OCI-LY1 (cell line): Measurements from ENCODE around the gene NDUFB7.
A peak's percentile ranks its signal among the peaks of the same experiment; 100 is the strongest.

Experiments used
- H2AFZ ChIP-seq: fragments of 200-600 bp; sonication (generic), shearing (Covaris generic); 2 replicates; pipeline ENCODE4 v1.6.0; 2014; ENCODE audit warnings: antibody characterized with exemption, mild to moderate bottlenecking, low read length
- H3F3A ChIP-seq: fragments of 200-600 bp; sonication (generic), shearing (Covaris generic); 2 replicates; pipeline ENCODE4 v1.6.0; 2014; ENCODE audit warnings: mild to moderate bottlenecking, antibody characterized with exemption, low read length, moderate library complexity; ENCODE audit not compliant: insufficient read depth
- H3K27ac ChIP-seq: fragments of 200-600 bp; sonication (generic); 2 replicates; pipeline ENCODE4 v1.5.1; 2014; ENCODE audit warnings: low read length, mixed run types, mild to moderate bottlenecking, low read depth; ENCODE audit not compliant: poor library complexity, severe bottlenecking
- H3K27me3 ChIP-seq: fragments of 200-600 bp; sonication (generic); 2 replicates; pipeline ENCODE4 v1.6.0; 2014; ENCODE audit warnings: antibody characterized with exemption, mild to moderate bottlenecking, low read length, moderate library complexity; ENCODE audit not compliant: insufficient read depth
- H3K36me3 ChIP-seq: fragments of 200-600 bp; sonication (generic); 2 replicates; pipeline ENCODE4 v1.6.1; 2014; ENCODE audit warnings: mild to moderate bottlenecking, antibody characterized with exemption, low read length, moderate library complexity, mixed read lengths; ENCODE audit not compliant: insufficient read depth
- H3K4me1 ChIP-seq: fragments of 200-600 bp; sonication (generic); 2 replicates; pipeline ENCODE4 v1.5.1; 2014; ENCODE audit warnings: mild to moderate bottlenecking, low read length, moderate library complexity; ENCODE audit not compliant: insufficient read depth, severe bottlenecking
- H3K4me2 ChIP-seq: fragments of 200-600 bp; sonication (generic), shearing (Covaris generic); 2 replicates; pipeline ENCODE4 v1.6.1; 2014; ENCODE audit warnings: low read length
- H3K4me3 ChIP-seq: fragments of 200-600 bp; sonication (generic); 2 replicates; pipeline ENCODE4 v1.5.1; 2014; ENCODE audit warnings: low read length, low read depth, mild to moderate bottlenecking, mixed read lengths; ENCODE audit not compliant: poor library complexity, severe bottlenecking
- H3K79me2 ChIP-seq: fragments of 200-600 bp; shearing (Covaris generic); 2 replicates; pipeline ENCODE4 v1.6.1; 2016; ENCODE audit warnings: mixed run types, low read length, mixed read lengths; ENCODE audit not compliant: insufficient read depth
- H3K9ac ChIP-seq: fragments of 200-600 bp; sonication (generic), shearing (Covaris generic); 2 replicates; pipeline ENCODE4 v1.6.1; 2014; ENCODE audit warnings: mild to moderate bottlenecking, low read length, mixed read lengths
- H3K9me2 ChIP-seq: fragments of 200-600 bp; sonication (generic), shearing (Covaris generic); 2 replicates; pipeline ENCODE4 v1.6.1; 2014; ENCODE audit warnings: low read depth, mild to moderate bottlenecking, low read length, mixed read lengths
- H3K9me3 ChIP-seq: fragments of 200-600 bp; shearing (Covaris generic); 2 replicates; pipeline ENCODE4 v1.6.1; 2014; ENCODE audit warnings: low read length, mixed read lengths
- H4K20me1 ChIP-seq: fragments of 200-600 bp; sonication (generic), shearing (Covaris generic); 2 replicates; pipeline ENCODE4 v1.6.0; 2016; ENCODE audit warnings: mild to moderate bottlenecking, low read length; ENCODE audit not compliant: insufficient read depth
- EZH2 ChIP-seq: fragments of 200-600 bp; sonication (generic), shearing (Covaris generic); IDR thresholded peaks from 2 replicates; pipeline ENCODE4 v1.8.0; 2017; ENCODE audit warnings: borderline replicate concordance, mixed run types, mild to moderate bottlenecking, antibody characterized with exemption, low read length, moderate library complexity, mixed read lengths
- TF ChIP-seq, protein P1 (sequence below): fragments of 200-600 bp; sonication (generic), shearing (Covaris generic); IDR thresholded peaks from 2 replicates; pipeline ENCODE4 v1.5.1; 2017; ENCODE audit warnings: mild to moderate bottlenecking, antibody characterized with exemption, low read length, moderate library complexity, mixed read lengths

Gene NDUFB7

DNA sequence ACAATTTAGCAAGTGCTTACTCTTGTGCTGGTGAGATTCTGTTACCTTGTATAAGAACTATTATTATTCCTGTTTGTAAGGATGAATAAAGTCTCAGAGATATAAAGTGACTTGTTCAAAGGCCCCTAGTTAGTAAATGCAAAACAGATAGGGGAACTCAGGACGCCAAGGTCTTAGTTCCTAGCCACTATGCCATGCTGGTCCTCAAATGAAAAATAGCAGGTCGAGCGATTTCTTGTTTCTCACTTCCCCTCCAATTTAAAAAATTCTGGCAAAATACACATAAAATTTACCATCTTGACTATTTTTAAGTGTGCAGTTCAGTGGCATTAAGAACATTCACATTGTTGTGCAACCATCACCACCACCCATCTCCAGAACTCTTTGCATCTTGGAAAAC, 41.4 kb downstream of the NDUFB7 start:
- H3K4me3 ChIP-seq = peak overlapping the region; percentile 84
- no peaks in the 10 kb centered on the region for H3K9me3 ChIP-seq

DNA sequence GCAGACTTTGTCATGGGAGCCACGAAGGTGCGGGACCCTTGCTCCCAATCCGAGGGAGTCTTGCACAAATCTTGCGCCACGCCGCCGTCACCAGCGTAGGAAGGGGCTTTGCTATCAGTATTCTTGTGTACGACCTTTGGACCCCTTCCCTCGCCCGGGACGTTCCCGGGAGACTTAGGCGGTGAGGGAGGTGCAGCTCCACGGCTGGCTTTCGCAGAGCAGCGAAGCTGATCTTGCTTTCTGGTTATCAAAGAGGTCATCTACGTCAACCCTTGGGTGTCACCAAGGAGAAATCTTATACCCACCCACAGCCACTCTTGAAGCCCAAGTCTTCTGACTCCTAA, 41.9 kb downstream of the NDUFB7 start:
- Histone ChIP-seq H3K9ac (peak overlapping the region; percentile 79), H3K9me3 (no peaks in the 10 kb centered on the region), H3K27ac (peak overlapping the region; percentile 47), H3K27me3 (no peaks in the 10 kb centered on the region), H3K4me3 (peak overlapping the region; percentile 84), H2AFZ (no peak overlapping the region), H3K79me2 (peaks cover 34% of the 10 kb centered on the region), H3K4me1 (peaks cover 41% of the 10 kb centered on the region), H4K20me1 (no peaks in the 10 kb centered on the region), H3K36me3 (peaks cover 6% of the 10 kb centered on the region; the same call in 1 of the 2 replicates), H3K4me2 (peak overlapping the region; percentile 73), H3K9me2 (no peaks in the 10 kb centered on the region), H3F3A (0 out of 2 replicates have a peak, but pooled peaks cover 5% of the 10 kb centered on the region)
- TF ChIP-seq, protein P1, sequence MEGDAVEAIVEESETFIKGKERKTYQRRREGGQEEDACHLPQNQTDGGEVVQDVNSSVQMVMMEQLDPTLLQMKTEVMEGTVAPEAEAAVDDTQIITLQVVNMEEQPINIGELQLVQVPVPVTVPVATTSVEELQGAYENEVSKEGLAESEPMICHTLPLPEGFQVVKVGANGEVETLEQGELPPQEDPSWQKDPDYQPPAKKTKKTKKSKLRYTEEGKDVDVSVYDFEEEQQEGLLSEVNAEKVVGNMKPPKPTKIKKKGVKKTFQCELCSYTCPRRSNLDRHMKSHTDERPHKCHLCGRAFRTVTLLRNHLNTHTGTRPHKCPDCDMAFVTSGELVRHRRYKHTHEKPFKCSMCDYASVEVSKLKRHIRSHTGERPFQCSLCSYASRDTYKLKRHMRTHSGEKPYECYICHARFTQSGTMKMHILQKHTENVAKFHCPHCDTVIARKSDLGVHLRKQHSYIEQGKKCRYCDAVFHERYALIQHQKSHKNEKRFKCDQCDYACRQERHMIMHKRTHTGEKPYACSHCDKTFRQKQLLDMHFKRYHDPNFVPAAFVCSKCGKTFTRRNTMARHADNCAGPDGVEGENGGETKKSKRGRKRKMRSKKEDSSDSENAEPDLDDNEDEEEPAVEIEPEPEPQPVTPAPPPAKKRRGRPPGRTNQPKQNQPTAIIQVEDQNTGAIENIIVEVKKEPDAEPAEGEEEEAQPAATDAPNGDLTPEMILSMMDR = no peak
- no peak for TF ChIP-seq EZH2

More for the DNA sequence above, 41.4 kb downstream of the NDUFB7 start:
- Histone ChIP-seq H3K4me2 (peak overlapping the region; percentile 73), H3K27me3 (no peaks in the 10 kb centered on the region), H3K27ac (peak overlapping the region; percentile 5), H4K20me1 (no peaks in the 10 kb centered on the region), H3F3A (0 out of 2 replicates have a peak, but pooled peaks cover 5% of the 10 kb centered on the region), H2AFZ (no peak overlapping the region), H3K79me2 (peaks cover 34% of the 10 kb centered on the region), H3K9ac (peak overlapping the region; percentile 79), H3K36me3 (peaks cover 7% of the 10 kb centered on the region; the same call in 1 of the 2 replicates), H3K9me2 (no peaks in the 10 kb centered on the region), H3K4me1 (peaks cover 40% of the 10 kb centered on the region)
- TF ChIP-seq, protein P1 = no peak
- TF ChIP-seq EZH2 = no peak

DNA sequence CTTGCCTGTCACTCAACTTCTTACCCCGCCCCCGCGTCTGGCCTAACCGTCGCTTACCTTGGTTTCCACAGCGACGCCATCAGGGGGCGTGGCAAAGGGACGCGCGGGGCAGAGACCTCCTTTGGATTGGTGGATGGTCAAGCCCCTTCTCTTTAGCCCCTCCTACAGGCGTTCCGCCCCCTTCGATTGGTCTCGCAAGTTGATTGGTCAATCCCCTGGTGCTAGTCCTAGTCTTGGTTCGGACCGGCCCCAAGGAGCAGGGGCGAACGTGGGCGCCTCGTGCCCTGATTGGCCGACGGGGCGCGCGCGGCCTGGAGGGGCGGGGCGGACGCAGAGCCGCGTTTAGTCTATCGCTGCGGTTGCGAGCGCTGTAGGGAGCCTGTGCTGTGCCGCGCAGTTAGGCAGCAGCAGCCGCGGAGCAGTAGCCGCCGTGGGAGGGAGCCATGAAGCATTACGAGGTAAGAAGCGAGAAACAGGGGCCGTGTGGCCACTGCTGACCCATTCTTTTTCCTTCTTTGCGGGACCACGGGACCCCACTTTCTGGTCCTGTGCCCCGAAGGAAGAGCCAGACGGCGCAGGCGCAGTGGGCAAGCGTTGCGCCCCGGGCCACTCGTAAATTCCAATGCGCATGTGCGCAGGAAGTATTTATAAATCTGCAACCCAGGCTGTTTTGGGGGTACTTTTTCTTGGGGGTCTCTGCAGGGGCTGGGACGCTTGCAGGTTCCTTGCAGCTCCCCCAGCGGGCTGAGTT, 42.4 kb downstream of the NDUFB7 start, which contains the start of gene TECR:
TSS of gene TECR (plus strand) at position 341 of the 751 bp plus-strand sequence. CDS start at position 444, 103 bp downstream.
- Histone ChIP-seq H3K27me3 (no peaks in the 10 kb centered on the region), H3K36me3 (peaks cover under 1% of the 10 kb centered on the region; the same call in 1 of the 2 replicates), H3K9me2 (no peaks in the 10 kb centered on the region), H3K27ac (peak within 1 kb of the TSS; percentile 56), H3K9ac (peak within 1 kb of the TSS; percentile 79), H3K4me2 (peak within 1 kb of the TSS; percentile 73), H3K9me3 (no peaks in the 10 kb centered on the region), H3K4me3 (peak within 1 kb of the TSS; percentile 84), H2AFZ (no peak within 1 kb of the TSS; the same call in 1 of the 2 replicates), H3K4me1 (peaks cover 41% of the 10 kb centered on the region), H3K79me2 (peaks cover 34% of the 10 kb centered on the region), H4K20me1 (no peaks in the 10 kb centered on the region), H3F3A (0 out of 2 replicates have a peak, but pooled peaks cover 5% of the 10 kb centered on the region)
- TF ChIP-seq, protein P1 = no peak
- no peak for TF ChIP-seq EZH2
